ENCODE results near the gene SCN3A.

The SCN3A gene

GRCh38 chr2:165112133-165112573 is 91.7 kb downstream of the SCN3A start:
- DNase-seq (ENCODE audit: low read depth) = no peak

- DNase-seq (ENCODE audit: low read depth) = no peak
These were observed 93.5 kb downstream of the SCN3A start for GRCh38 chr2:165110394-165110793.

GRCh38 chr2:165109915-165110314 is 93.9 kb downstream of the SCN3A start:
- DNase-seq (ENCODE audit: low read depth) = no peak

- DNase-seq (ENCODE audit: low read depth) = no peak
These were observed 97.9 kb downstream of the SCN3A start for GRCh38 chr2:165105926-165106325.

GRCh38 chr2:165087933-165088901 is 115.6 kb downstream of the SCN3A start:
- no peak for DNase-seq (ENCODE audit: low read depth)

GRCh38 chr2:165086337-165086736 is 117.5 kb downstream of the SCN3A start:
- DNase-seq (ENCODE audit: low read depth) = no peak

- no peak for DNase-seq (ENCODE audit: low read depth)
These were observed 120.5 kb downstream of the SCN3A start for GRCh38 chr2:165083326-165083725.

GRCh38 chr2:165082479-165082878 is 121.4 kb downstream of the SCN3A start:
- no peak for DNase-seq (ENCODE audit: low read depth)

- DNase-seq (ENCODE audit: low read depth) = no peak
These were observed 122.6 kb downstream of the SCN3A start for GRCh38 chr2:165081276-165081675.

GRCh38 chr2:165079432-165079831 is 124.4 kb downstream of the SCN3A start:
- DNase-seq (ENCODE audit: low read depth) = no peak

- no peak for DNase-seq (ENCODE audit: low read depth)
These were observed 124.9 kb downstream of the SCN3A start for GRCh38 chr2:165078913-165079312.

- DNase-seq (ENCODE audit: low read depth) = no peak
These were observed 129.0 kb downstream of the SCN3A start for GRCh38 chr2:165074884-165075283.

- DNase-seq (ENCODE audit: low read depth) = no peak
These were observed 129.5 kb downstream of the SCN3A start for GRCh38 chr2:165074323-165074722.

GRCh38 chr2:165070076-165070475 is 133.8 kb downstream of the SCN3A start:
- DNase-seq (ENCODE audit: low read depth) = no peak

- DNase-seq (ENCODE audit: low read depth) = no peak
These were observed 134.7 kb downstream of the SCN3A start for GRCh38 chr2:165069151-165069550.

- no peak for DNase-seq (ENCODE audit: low read depth)
These were observed 135.4 kb downstream of the SCN3A start for GRCh38 chr2:165068487-165068757.

- no peak for DNase-seq (ENCODE audit: low read depth)
These were observed 136.0 kb downstream of the SCN3A start for GRCh38 chr2:165067643-165068486.

- no peak for DNase-seq (ENCODE audit: low read depth)
These were observed 139.1 kb downstream of the SCN3A start for GRCh38 chr2:165064743-165065142.

GRCh38 chr2:165060411-165060810 is 143.4 kb downstream of the SCN3A start:
- DNase-seq (ENCODE audit: low read depth) = no peak

- DNase-seq (ENCODE audit: low read depth) = no peak
These were observed 145.2 kb downstream of the SCN3A start for GRCh38 chr2:165058476-165059265.

- no peak for DNase-seq (ENCODE audit: low read depth)
These were observed 145.9 kb downstream of the SCN3A start for GRCh38 chr2:165057931-165058330.

GRCh38 chr2:165057308-165057707 is 146.5 kb downstream of the SCN3A start:
- no peak for DNase-seq (ENCODE audit: low read depth)
